A549 (cell line): ENCODE results near the gene GJD2.

ENCODE experiments used
- CTCF ChIP-seq: fragments of >200 bp; sonication (Bioruptor Twin); formaldehyde crosslinking; IDR thresholded peaks from 3 replicates; pipeline ENCODE4 v1.5.1; 2016
- ESRRA ChIP-seq: fragments of 150-350 bp; IDR thresholded peaks from 2 replicates; pipeline ENCODE4 v1.6.1; 2014; ENCODE audit warnings: mild to moderate bottlenecking, low read length, borderline replicate concordance
- MAZ ChIP-seq: fragments of 150-350 bp; IDR thresholded peaks from 2 replicates; pipeline ENCODE4 v1.6.1; 2014; ENCODE audit warnings: antibody characterized with exemption, low read depth, low read length, borderline replicate concordance
- ZFP36 ChIP-seq: fragments of 450-650 bp; IDR thresholded peaks from 2 replicates; pipeline ENCODE4 v1.6.1; 2014; ENCODE audit warnings: borderline replicate concordance; ENCODE audit not compliant: partially characterized antibody

DNA sequence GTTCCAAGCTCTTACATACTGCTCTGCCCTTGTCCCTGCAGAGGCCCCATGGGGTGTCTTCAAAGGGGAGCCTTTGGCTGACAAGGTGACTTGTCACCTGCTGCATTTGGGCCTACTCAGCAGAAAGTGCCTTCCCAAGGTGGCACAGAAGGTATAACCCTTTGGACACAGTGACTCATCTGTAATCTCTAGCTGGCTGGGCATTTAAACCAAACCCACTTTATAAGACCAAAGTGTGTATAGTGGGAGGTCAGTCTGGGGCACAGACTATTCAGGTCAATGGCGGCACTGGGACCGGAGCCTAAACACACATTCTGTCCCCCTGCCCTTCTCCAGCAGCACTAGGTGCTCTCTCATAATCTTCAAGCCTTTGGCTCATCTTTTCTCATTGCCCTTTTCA lies 35.1 kb downstream of the GJD2 start:
- TF ChIP-seq ZFP36 (no peak), CTCF (no peak), MAZ (no peak), ESRRA (no peak)
